ENCODE results near the gene MFAP3. TPM values are rescaled to one million over a fixed set of nuclear protein-coding genes. Genes with fewer than 3 reads are reported as not detected.

Gene MFAP3
- polyA plus RNA-seq, 1 experiment, result 44.8 TPM

DNA sequence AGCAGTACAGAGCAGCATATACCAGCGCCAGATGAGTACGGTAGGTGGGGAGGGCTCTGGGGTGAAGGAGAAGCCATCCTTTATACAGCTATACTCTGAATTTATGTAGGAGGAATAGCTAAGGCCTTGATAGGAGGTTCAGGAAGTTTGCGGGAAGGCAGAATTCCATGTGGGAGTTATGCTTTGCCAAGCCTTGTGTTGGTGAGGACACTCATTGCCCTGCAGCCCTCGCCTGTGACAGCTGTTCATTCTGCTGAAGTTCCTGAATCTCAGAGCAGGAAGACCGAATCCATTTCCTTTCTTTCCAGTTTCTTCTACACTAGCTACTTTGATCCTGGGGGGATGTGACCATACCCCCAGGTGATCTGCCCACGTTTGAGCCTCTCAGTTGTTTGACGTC lies 7.7 kb downstream of the MFAP3 start:
- Histone ChIP-seq H3K4me3 (ENCODE audit: low read depth, low read length) (no peak overlapping the region), H3K27ac (ENCODE audit: low read depth, low read length) (no peak overlapping the region)
- POLR2A ChIA-PET, result no interaction called here

DNA sequence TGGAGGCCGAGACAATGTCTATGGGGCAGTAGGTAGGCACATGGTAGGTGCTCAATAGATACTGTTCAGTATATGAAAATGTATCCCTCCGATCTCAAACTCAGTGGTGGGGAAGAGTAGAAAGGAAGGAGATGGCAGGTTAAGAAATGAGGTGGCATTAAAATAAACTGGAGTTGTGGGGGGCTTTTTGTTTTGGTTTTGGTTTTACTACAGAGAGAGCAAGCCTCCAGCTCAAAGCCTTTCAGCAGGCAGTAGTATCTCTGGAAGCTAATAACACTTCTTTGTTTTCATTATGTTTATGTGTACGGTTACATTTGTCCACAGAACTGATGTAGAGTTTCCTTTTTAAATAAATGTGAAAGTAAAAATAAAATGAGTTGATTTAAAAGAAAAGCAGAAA lies 8.6 kb downstream of the MFAP3 start:
- no peak for DNase-seq (ENCODE audit: low read depth, low spot score)
- no peaks in the 10 kb centered on the region for H3K9me3 ChIP-seq (ENCODE audit: control insufficient read depth, insufficient read depth, low read length)
- H3K27ac ChIP-seq (ENCODE audit: low read depth, low read length), result no peak overlapping the region
- TF ChIP-seq, protein P1, sequence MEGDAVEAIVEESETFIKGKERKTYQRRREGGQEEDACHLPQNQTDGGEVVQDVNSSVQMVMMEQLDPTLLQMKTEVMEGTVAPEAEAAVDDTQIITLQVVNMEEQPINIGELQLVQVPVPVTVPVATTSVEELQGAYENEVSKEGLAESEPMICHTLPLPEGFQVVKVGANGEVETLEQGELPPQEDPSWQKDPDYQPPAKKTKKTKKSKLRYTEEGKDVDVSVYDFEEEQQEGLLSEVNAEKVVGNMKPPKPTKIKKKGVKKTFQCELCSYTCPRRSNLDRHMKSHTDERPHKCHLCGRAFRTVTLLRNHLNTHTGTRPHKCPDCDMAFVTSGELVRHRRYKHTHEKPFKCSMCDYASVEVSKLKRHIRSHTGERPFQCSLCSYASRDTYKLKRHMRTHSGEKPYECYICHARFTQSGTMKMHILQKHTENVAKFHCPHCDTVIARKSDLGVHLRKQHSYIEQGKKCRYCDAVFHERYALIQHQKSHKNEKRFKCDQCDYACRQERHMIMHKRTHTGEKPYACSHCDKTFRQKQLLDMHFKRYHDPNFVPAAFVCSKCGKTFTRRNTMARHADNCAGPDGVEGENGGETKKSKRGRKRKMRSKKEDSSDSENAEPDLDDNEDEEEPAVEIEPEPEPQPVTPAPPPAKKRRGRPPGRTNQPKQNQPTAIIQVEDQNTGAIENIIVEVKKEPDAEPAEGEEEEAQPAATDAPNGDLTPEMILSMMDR (IDR thresholded peaks at IDR 0.05; ENCODE audit: low read depth, low read length), result no peak
- no peaks in the 10 kb centered on the region for H3K27me3 ChIP-seq (ENCODE audit: control insufficient read depth, insufficient read depth, low read length)
- H3K4me3 ChIP-seq (ENCODE audit: low read depth, low read length), result no peak overlapping the region
- ChIA-PET POLR2A (no interaction called here), CTCF (no interaction called here)

More for the DNA sequence above, 7.7 kb downstream of the MFAP3 start:
- CTCF ChIA-PET, result interaction anchor here (0.8 kb wide), 1 partner anchor 358 kb away, joined by 3 read pairs; no protein-coding TSS in a partner anchor
- no peaks in the 10 kb centered on the region for H3K9me3 ChIP-seq (ENCODE audit: control insufficient read depth, insufficient read depth, low read length)
- DNase-seq (ENCODE audit: low read depth, low spot score), result no peak
- TF ChIP-seq, protein P1 (IDR thresholded peaks at IDR 0.05; ENCODE audit: low read depth, low read length), result no peak
- H3K27me3 ChIP-seq (ENCODE audit: control insufficient read depth, insufficient read depth, low read length), result no peaks in the 10 kb centered on the region

DNA sequence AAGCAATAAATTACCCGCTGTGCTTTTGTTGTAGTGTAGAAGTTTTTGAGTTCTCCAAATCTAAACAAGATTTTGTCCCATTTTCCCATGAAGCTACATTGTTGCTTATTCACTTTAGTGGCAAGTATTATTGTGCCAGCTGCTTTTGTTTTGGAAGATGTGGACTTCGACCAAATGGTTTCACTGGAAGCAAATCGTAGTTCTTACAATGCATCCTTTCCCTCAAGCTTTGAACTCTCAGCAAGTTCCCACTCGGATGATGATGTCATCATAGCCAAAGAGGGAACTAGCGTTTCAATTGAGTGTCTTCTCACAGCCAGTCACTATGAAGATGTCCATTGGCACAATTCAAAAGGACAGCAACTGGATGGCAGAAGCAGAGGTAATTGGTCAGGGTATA lies 10.9 kb downstream of the MFAP3 start:
- TF ChIP-seq, protein P1 (IDR thresholded peaks at IDR 0.05; ENCODE audit: low read depth, low read length), result no peak
- Histone ChIP-seq H3K9me3 (ENCODE audit: control insufficient read depth, insufficient read depth, low read length) (no peaks in the 10 kb centered on the region), H3K4me3 (ENCODE audit: low read depth, low read length) (no peak overlapping the region), H3K27me3 (ENCODE audit: control insufficient read depth, insufficient read depth, low read length) (no peaks in the 10 kb centered on the region), H3K27ac (ENCODE audit: low read depth, low read length) (no peak overlapping the region)
- POLR2A ChIA-PET, result no interaction called here
- CTCF ChIA-PET, result interaction anchor here (1.3 kb wide), 1 partner anchor 130 kb away, joined by 4 read pairs; no protein-coding TSS in a partner anchor
- DNase-seq (ENCODE audit: low read depth, low spot score), result no peak

DNA sequence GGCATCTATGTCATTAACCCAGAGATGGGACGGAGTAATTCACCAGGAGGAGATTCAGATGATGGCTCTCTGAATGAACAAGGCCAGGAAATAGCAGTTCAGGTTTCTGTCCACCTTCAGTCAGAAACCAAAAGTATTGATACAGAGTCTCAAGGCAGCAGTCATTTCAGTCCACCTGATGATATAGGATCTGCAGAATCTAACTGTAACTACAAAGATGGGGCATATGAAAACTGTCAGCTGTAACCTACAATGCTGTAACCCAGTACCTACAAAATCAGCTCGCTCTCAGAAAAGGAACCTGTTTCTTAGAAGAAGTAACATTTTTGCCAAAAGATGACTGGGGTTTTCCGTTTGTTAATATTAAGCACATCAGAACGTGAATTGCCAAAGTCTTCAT lies 14.7 kb downstream of the MFAP3 start:
- DNase-seq (ENCODE audit: low read depth, low spot score), result no peak
- H3K27ac ChIP-seq (ENCODE audit: low read depth, low read length), result no peak overlapping the region
- ChIA-PET CTCF (interaction anchor here (0.8 to 1.7 kb wide), 2 partner anchors 19 to 352 kb away, joined by 3 read pairs; no protein-coding TSS in a partner anchor), POLR2A (no interaction called here)
- H3K27me3 ChIP-seq (ENCODE audit: control insufficient read depth, insufficient read depth, low read length), result no peaks in the 10 kb centered on the region
- no peaks in the 10 kb centered on the region for H3K9me3 ChIP-seq (ENCODE audit: control insufficient read depth, insufficient read depth, low read length)
- TF ChIP-seq, protein P1 (IDR thresholded peaks at IDR 0.05; ENCODE audit: low read depth, low read length), result no peak
- H3K4me3 ChIP-seq (ENCODE audit: low read depth, low read length), result no peak overlapping the region

DNA sequence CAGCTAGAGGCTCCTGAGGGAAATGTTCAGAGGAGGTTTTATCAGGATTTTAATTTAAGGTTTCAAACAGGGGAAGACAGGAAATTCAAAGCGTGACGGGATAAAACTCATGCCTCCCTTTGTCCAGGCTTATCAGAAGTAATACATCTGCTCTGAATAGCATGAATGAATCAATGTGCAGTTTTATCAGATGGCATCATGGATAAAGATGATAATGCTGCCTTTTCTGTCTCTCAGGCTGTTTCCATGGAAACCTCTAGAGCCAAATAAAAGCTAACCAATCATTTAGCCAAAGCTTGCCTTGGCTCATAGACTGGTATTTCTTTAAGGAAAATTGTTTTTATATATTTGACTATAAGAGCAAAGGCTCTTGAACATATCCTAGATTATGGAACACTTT lies 16.4 kb downstream of the MFAP3 start:
- DNase-seq (ENCODE audit: low read depth, low spot score), result no peak
- TF ChIP-seq, protein P1 (IDR thresholded peaks at IDR 0.05; ENCODE audit: low read depth, low read length), result no peak
- no peaks in the 10 kb centered on the region for H3K9me3 ChIP-seq (ENCODE audit: control insufficient read depth, insufficient read depth, low read length)
- ChIA-PET CTCF (interaction anchor here (0.7 to 2.2 kb wide), 3 partner anchors 17 to 90 kb away, joined by 3 to 12 read pairs (median 5); no protein-coding TSS in a partner anchor), POLR2A (interaction anchor here (1.3 kb wide), 1 partner anchor 16 kb away, joined by 3 read pairs; the partner anchor contains the start of genes FAM114A2 and MFAP3)
- no peak overlapping the region for H3K27ac ChIP-seq (ENCODE audit: low read depth, low read length)
- no peak overlapping the region for H3K4me3 ChIP-seq (ENCODE audit: low read depth, low read length)
- H3K27me3 ChIP-seq (ENCODE audit: control insufficient read depth, insufficient read depth, low read length), result no peaks in the 10 kb centered on the region

Measured in AG04450 (cell line).